Heart left ventricle (tissue), 16 donors: ENCODE data around the gene CARS1. TPM values are rescaled to one million over a fixed set of nuclear protein-coding genes. Genes with fewer than 3 reads are reported as not detected.

Source experiments
- ATAC-seq, 4 donors: fragments of 200-7000 bp; cut with Tn5 transposase; one replicate each; pipeline ENCODE4 v1.9.1; 2020 to 2022; ENCODE audit warnings: moderate library complexity in 4 of 4, mild to moderate bottlenecking in 3 of 4, moderate number of reproducible peaks in 1 of 4
- DNase-seq, 5 donors: peaks; one replicate each; pipeline ENCODE4 v3.0.0-alpha.2; 2020
- H3K27ac ChIP-seq, 12 donors: fragments of 200-600 bp; sonication (generic) in 4 of 12; one replicate each; pipeline versions ENCODE4 v1.5.0 to v1.8.0; 2016 to 2022; ENCODE audit warnings: mild to moderate bottlenecking in 2 of 12
- H3K27me3 ChIP-seq, 9 donors: fragments of 200-600 bp; sonication (generic) in 2 of 9; one replicate each; pipeline versions ENCODE4 v1.5.1 to v1.8.0; 2016 to 2022; ENCODE audit warnings: mild to moderate bottlenecking in 3 of 9
- H3K36me3 ChIP-seq, 9 donors: fragments of 200-600 bp; sonication (generic) in 2 of 9; one replicate each; pipeline versions ENCODE4 v1.5.0 to v1.8.0; 2018 to 2022; ENCODE audit warnings: mild to moderate bottlenecking in 2 of 9
- H3K4me1 ChIP-seq, 12 donors: fragments of 200-600 bp; sonication (generic) in 4 of 12; one replicate each; pipeline versions ENCODE4 v1.5.0 to v1.8.0; 2016 to 2022; ENCODE audit warnings: mild to moderate bottlenecking in 3 of 12
- H3K4me3 ChIP-seq, 12 donors: fragments of 200-600 bp; sonication (generic) in 4 of 12; one replicate each; pipeline versions ENCODE4 v1.5.0 to v1.8.0; 2017 to 2022; ENCODE audit warnings: mild to moderate bottlenecking in 9 of 12, moderate library complexity in 4 of 12
- H3K9me3 ChIP-seq, 12 donors: fragments of 200-600 bp; sonication (generic) in 4 of 12; one replicate each; pipeline versions ENCODE4 v1.5.0 to v1.8.0; 2016 to 2022; ENCODE audit warnings: mild to moderate bottlenecking in 1 of 12
- CTCF ChIP-seq, 12 donors: fragments of 200-600 bp; sonication (generic) in 4 of 12; IDR thresholded peaks; one replicate each; pipeline versions ENCODE4 v1.5.0 to v1.8.0; 2018 to 2022; ENCODE audit warnings: antibody characterized with exemption in 12 of 12, mild to moderate bottlenecking in 5 of 12
- POLR2A ChIP-seq, 2 donors: fragments of 450-650 bp; IDR thresholded peaks; one replicate each; pipeline ENCODE4 v1.6.1; 2017; ENCODE audit warnings: antibody characterized with exemption in 2 of 2, mild to moderate bottlenecking in 2 of 2, moderate library complexity in 2 of 2
- WGBS, 4 donors: extraction: QIAGEN DNeasy Blood & Tissue Kit in 2 of 4; methylation state at CpG; one replicate each; pipeline versions ENCODE4 v1.1.5 to v1.1.7; 2013 to 2018; 5-methylcytosine and 5-hydroxymethylcytosine counted together
- intact Hi-C, 10 donors: fragments of 100-400 bp; cut with DNase I; formaldehyde crosslinking; loops; one replicate each; pipeline versions ENCODE4 v1.11.1 to v1.14.2; 2022
- polyA plus RNA-seq, 2 donors: library from polyadenylated mRNA; stranded (reverse); fragments of 200-250 nt; gene quantifications; one replicate each; pipeline ENCODE4 v1.2.3, GENCODE V29; 2013
- total RNA-seq, 9 donors: library from RNA; depleted of rRNA in 2 of 9; stranded (reverse); fragments of >200 nt in 2 of 9; fragmentation: NEBNext Ultra II Directional in 3 of 9; extraction: Animal tissue kit (Norgen Biotek cat#: 25700) in 3 of 9; gene quantifications; one replicate each; pipeline versions ENCODE4 v1.1.0 to v1.2.4, GENCODE V29; 2016 to 2023
- donor health status: ischemic (EF 13 %, LVEDD 7.1; RV severe dilation, severe dysfunction).
- donor health status: healthy with polysubstance abuse.
- donor health status: DM: no; HTN: yes; CAD: no.
- donor health status: DM: no; HTN: no; CAD: no.
- donor health status: ischemic (EF 25% LVEDD 6.9; RV normal size, moderate dysfunction).
- donor health status: ischemic (EF 25% LVEDD 5.7; RV mildly dilated, moderate dysfunction).
- donor health status: healthy.
- donor health status: DM: yes; HTN: yes; CAD: no.
- donor health status: ischemic (EF 35%, LVEDD 5.7; RV mildly dilated, moderate dysfunction).
- donor health status: nonischemic (EF 11% LVEDD 7.7; RV severe dilation, severe dysfunction).
- donor health status: DM: yes; HTN: yes; CAD: no.
- donor health status: PGD.
- donor health status: ischemic (EF 29% LVEDD 5.4; RV normal size, mild dysfunction).
- donor health status: nonischemic (EF 23%, LVEDD 6.1; RV moderate dilation, normal function).

Gene CARS1
- total and polyA plus RNA-seq, 11 donors = 9.3 to 30.5 (median 18.5) TPM

GRCh38 chr11:3099178-3099577, 42.0 kb upstream of the CARS1 start:
- ATAC-seq = no peak
- no peak overlapping the region for H3K4me3 ChIP-seq
- no peaks in the 10 kb centered on the region for H3K9me3 ChIP-seq
- 77 to 86% (median 82%) methylated on average over 3 of the region's 3 CpGs for WGBS, 4 donors
- no peak overlapping the region for H3K27ac ChIP-seq
- DNase-seq = no peak
- TF ChIP-seq CTCF (IDR thresholded peaks at IDR 0.05) = no peak
- TF ChIP-seq POLR2A (IDR thresholded peaks at IDR 0.05) = no peak
- intact Hi-C loops = loop anchor here in 1 of 10 donors (10.0 kb wide), 1 partner anchor 116 kb away; the partner anchor contains the start of gene MRGPRG
- H3K27me3 ChIP-seq = no peaks in the 10 kb centered on the region
- H3K4me1 ChIP-seq = peaks cover 0 to 32% (median 13%) of the 10 kb centered on the region in 12 donors
- peaks cover 0 to 61% (median 35%) of the 10 kb centered on the region in 9 donors for H3K36me3 ChIP-seq

- TF ChIP-seq CTCF (IDR thresholded peaks at IDR 0.05) (no peak), POLR2A (IDR thresholded peaks at IDR 0.05) (no peak)
These were observed 39.8 kb upstream of the CARS1 start for GRCh38 chr11:3096909-3097530.

GRCh38 chr11:3095712-3096361, 38.6 kb upstream of the CARS1 start:
- peak overlapping the region in 11 of 12 donors; percentile 50 to 82 (median 65) for H3K27ac ChIP-seq
- peaks cover 0 to 37% (median 19%) of the 10 kb centered on the region in 12 donors for H3K4me1 ChIP-seq
- no peak for TF ChIP-seq CTCF (IDR thresholded peaks at IDR 0.05)
- TF ChIP-seq POLR2A (IDR thresholded peaks at IDR 0.05) = no peak
- H3K9me3 ChIP-seq = no peaks in the 10 kb centered on the region
- H3K4me3 ChIP-seq = no peak overlapping the region
- H3K27me3 ChIP-seq = no peaks in the 10 kb centered on the region
- intact Hi-C loops = loop anchor here in 1 of 10 donors (10.0 kb wide), 1 partner anchor 119 kb away; the partner anchor contains the start of gene MRGPRG
- H3K36me3 ChIP-seq = peaks cover 0 to 63% (median 26%) of the 10 kb centered on the region in 9 donors
- peak in 3 of 5 donors; percentile 54 to 67 (median 58) for DNase-seq
- WGBS, 4 donors = 46 to 56% (median 51%) methylated on average over 15 of the region's 15 CpGs
- peak in 3 of 4 donors; percentile 39 to 75 (median 64) for ATAC-seq

More at GRCh38 chr11:3096909-3097530, 39.8 kb upstream of the CARS1 start:
- peak in 1 of 5 donors; percentile 10 for DNase-seq
- no peak for ATAC-seq
- H3K9me3 ChIP-seq = no peaks in the 10 kb centered on the region
- WGBS, 4 donors = 86 to 92% (median 88%) methylated on average over 10 of the region's 10 CpGs
- H3K4me1 ChIP-seq = peaks cover 0 to 32% (median 14%) of the 10 kb centered on the region in 12 donors
- intact Hi-C loops = loop anchor here in 1 of 10 donors (10.0 kb wide), 1 partner anchor 118 kb away; the partner anchor contains the start of gene MRGPRG
- H3K36me3 ChIP-seq = peaks cover 0 to 66% (median 30%) of the 10 kb centered on the region in 9 donors
- H3K27me3 ChIP-seq = no peaks in the 10 kb centered on the region
- H3K4me3 ChIP-seq = no peak overlapping the region
- H3K27ac ChIP-seq = no peak overlapping the region
